Left lung (tissue), 10 donors: ENCODE results near the gene KRTAP12-1. TPM values are rescaled to one million over a fixed set of nuclear protein-coding genes. Genes with fewer than 3 reads are reported as not detected.

Experiments
- ATAC-seq: fragments of 200-7000 bp; cut with Tn5 transposase; one replicate; pipeline ENCODE4 v1.9.1; 2020; ENCODE audit warnings: moderate library complexity
- DNase-seq, 4 donors: peaks; one replicate each; pipeline ENCODE4 v3.0.0-alpha.2; 2013 to 2020
- H3K27ac ChIP-seq, 2 donors: fragments of 200-600 bp; sonication (generic) in 1 of 2; one replicate each; pipeline versions ENCODE4 v1.5.0 to v1.8.0; 2020 to 2021
- H3K27me3 ChIP-seq, 2 donors: fragments of 200-600 bp; sonication (generic) in 1 of 2; one replicate each; pipeline versions ENCODE4 v1.5.0 to v1.8.0; 2020 to 2021
- H3K36me3 ChIP-seq, 2 donors: fragments of 200-600 bp; sonication (generic) in 1 of 2; one replicate each; pipeline versions ENCODE4 v1.5.0 to v1.8.0; 2020 to 2021
- H3K4me1 ChIP-seq, 2 donors: fragments of 200-600 bp; one replicate each; pipeline ENCODE4 v1.8.0; 2021
- H3K4me3 ChIP-seq, 2 donors: fragments of 200-600 bp; sonication (generic) in 1 of 2; one replicate each; pipeline versions ENCODE4 v1.5.0 to v1.8.0; 2020 to 2021; ENCODE audit warnings: mild to moderate bottlenecking in 1 of 2
- H3K9me3 ChIP-seq, 2 donors: fragments of 200-600 bp; sonication (generic) in 1 of 2; one replicate each; pipeline versions ENCODE4 v1.5.0 to v1.8.0; 2020 to 2021
- intact Hi-C, 2 donors: fragments of 100-400 bp; cut with DNase I; formaldehyde crosslinking; loops; one replicate each; pipeline versions ENCODE4 v1.11.2 to v1.14.2; 2022
- polyA plus RNA-seq, 6 donors: library from polyadenylated mRNA; unstranded; fragments of 120-200 nt; gene quantifications; one replicate each; pipeline ENCODE4 v1.2.1, GENCODE V29; 2013; ENCODE audit not compliant: insufficient read length in 6 of 6
- total RNA-seq, 2 donors: library from RNA; stranded (reverse); fragmentation: NEBNext Ultra II Directional; extraction: Animal tissue kit (Norgen Biotek cat#: 25700); gene quantifications; one replicate each; pipeline ENCODE4 v1.2.1, GENCODE V29; 2021
- TF ChIP-seq, protein P1 (sequence below), 2 donors: fragments of 200-600 bp; sonication (generic) in 1 of 2; IDR thresholded peaks; one replicate each; pipeline versions ENCODE4 v1.5.0 to v1.8.0; 2021; ENCODE audit warnings: antibody characterized with exemption in 2 of 2
- donor health status: DM: no; HTN: yes; CAD: no.
- donor health status: DM: no; HTN: no; CAD: no.

KRTAP12-1 gene
- total and polyA plus RNA-seq, 8 donors = not detected

GRCh38 chr21:44702111-44702972, 20.4 kb upstream of the KRTAP12-1 start:
- DNase-seq = peak in 1 of 4 donors; percentile 67
- peaks cover 25 to 100% of the 10 kb centered on the region in 2 donors for H3K27me3 ChIP-seq
- H3K9me3 ChIP-seq = no peaks in the 10 kb centered on the region
- TF ChIP-seq, protein P1, sequence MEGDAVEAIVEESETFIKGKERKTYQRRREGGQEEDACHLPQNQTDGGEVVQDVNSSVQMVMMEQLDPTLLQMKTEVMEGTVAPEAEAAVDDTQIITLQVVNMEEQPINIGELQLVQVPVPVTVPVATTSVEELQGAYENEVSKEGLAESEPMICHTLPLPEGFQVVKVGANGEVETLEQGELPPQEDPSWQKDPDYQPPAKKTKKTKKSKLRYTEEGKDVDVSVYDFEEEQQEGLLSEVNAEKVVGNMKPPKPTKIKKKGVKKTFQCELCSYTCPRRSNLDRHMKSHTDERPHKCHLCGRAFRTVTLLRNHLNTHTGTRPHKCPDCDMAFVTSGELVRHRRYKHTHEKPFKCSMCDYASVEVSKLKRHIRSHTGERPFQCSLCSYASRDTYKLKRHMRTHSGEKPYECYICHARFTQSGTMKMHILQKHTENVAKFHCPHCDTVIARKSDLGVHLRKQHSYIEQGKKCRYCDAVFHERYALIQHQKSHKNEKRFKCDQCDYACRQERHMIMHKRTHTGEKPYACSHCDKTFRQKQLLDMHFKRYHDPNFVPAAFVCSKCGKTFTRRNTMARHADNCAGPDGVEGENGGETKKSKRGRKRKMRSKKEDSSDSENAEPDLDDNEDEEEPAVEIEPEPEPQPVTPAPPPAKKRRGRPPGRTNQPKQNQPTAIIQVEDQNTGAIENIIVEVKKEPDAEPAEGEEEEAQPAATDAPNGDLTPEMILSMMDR (IDR thresholded peaks at IDR 0.05) = no peak
- ATAC-seq = no peak
- intact Hi-C loops = no loop called here
- H3K4me1 ChIP-seq = no peaks in the 10 kb centered on the region
- H3K4me3 ChIP-seq = no peak overlapping the region
- H3K36me3 ChIP-seq = no peaks in the 10 kb centered on the region
- no peak overlapping the region for H3K27ac ChIP-seq

DNA sequence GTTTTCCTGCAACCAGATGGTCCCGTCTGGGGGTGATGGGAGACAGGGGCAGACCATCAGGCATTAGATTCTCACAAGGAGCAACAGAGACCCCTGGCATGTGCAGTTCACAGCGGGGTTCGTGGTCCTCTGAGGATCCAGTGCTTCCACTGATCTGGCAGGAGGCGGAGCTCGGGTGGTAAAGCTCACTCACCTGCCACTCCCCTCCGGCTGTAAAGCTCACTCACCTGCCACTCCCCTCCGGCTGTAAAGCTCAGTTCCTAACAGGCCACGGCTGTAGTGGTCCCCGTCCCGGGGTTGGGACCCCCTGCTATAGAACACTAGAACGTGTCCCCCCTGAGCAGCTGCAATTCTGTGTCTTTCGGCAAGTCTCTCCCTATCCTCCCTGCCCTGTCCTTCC, 19.6 kb upstream of the KRTAP12-1 start:
- H3K27me3 ChIP-seq = peaks cover 17 to 100% of the 10 kb centered on the region in 2 donors
- intact Hi-C loops = no loop called here
- TF ChIP-seq, protein P1 (IDR thresholded peaks at IDR 0.05) = no peak
- ATAC-seq (no peak), DNase-seq (no peak)
- H3K36me3 ChIP-seq = no peaks in the 10 kb centered on the region
- no peak overlapping the region for H3K27ac ChIP-seq
- no peaks in the 10 kb centered on the region for H3K4me1 ChIP-seq
- no peaks in the 10 kb centered on the region for H3K9me3 ChIP-seq
- H3K4me3 ChIP-seq = no peak overlapping the region

DNA sequence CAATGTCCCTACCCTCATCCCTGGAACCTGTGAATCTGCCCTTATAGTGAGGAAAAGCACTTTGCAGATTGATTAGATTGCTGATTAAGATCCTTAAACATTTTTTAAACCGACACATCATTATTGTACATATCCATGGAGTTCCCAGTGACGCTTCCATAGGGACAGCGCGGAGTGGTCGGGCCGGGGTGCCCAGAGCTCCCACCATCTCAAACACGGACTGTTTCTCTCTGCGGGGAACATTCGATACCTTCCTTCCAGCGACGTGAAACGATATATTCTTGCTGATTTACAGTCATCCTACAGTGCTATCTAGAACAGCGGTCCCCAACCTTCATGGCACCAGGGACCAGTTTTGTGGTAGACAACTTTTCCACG, 19.0 kb upstream of the KRTAP12-1 start:
- Histone ChIP-seq H3K4me1 (no peaks in the 10 kb centered on the region), H3K36me3 (no peaks in the 10 kb centered on the region), H3K27ac (no peak overlapping the region), H3K27me3 (peaks cover 12 to 95% of the 10 kb centered on the region in 2 donors), H3K4me3 (no peak overlapping the region), H3K9me3 (no peaks in the 10 kb centered on the region)
- intact Hi-C loops = no loop called here
- ATAC-seq = no peak
- TF ChIP-seq, protein P1 (IDR thresholded peaks at IDR 0.05) = no peak
- DNase-seq = no peak

- H3K9me3 ChIP-seq = no peaks in the 10 kb centered on the region
- no peaks in the 10 kb centered on the region for H3K36me3 ChIP-seq
- no peak overlapping the region for H3K27ac ChIP-seq
- no peak for DNase-seq
- H3K4me1 ChIP-seq = no peaks in the 10 kb centered on the region
- intact Hi-C loops = no loop called here
- H3K4me3 ChIP-seq = no peak overlapping the region
- H3K27me3 ChIP-seq = peaks cover 10 to 95% of the 10 kb centered on the region in 2 donors
- no peak for ATAC-seq
- TF ChIP-seq, protein P1 (IDR thresholded peaks at IDR 0.05) = no peak
Measured at GRCh38 chr21:44700101-44701022, 18.4 kb upstream of the KRTAP12-1 start.
